HG03045 (cell line): ENCODE data around the gene AK1.
"Not testable (repeated sequence)": the region's sequence is repeated elsewhere in the genome, so short reads cannot be mapped to it uniquely, and the experiment has no call there.

Experiments
- ATAC-seq: cut with Tn5 transposase; IDR thresholded peaks from one replicate; pipeline ENCODE4 v1.9.1; 2021; ENCODE audit warnings: mild to moderate bottlenecking, moderate library complexity; ENCODE audit not compliant: unreplicated experiment

AK1 gene

GRCh38 chr9:127852829-127853228, 24.6 kb downstream of the AK1 start:
- no peak for ATAC-seq

- no peak for ATAC-seq
Observed at GRCh38 chr9:127850286-127850830, 27.1 kb downstream of the AK1 start.

GRCh38 chr9:127848756-127849504, 28.5 kb downstream of the AK1 start:
- ATAC-seq: no peak

GRCh38 chr9:127847833-127848755, 29.4 kb downstream of the AK1 start:
- no peak for ATAC-seq

GRCh38 chr9:127847178-127847510, 30.3 kb downstream of the AK1 start:
- no peak for ATAC-seq

GRCh38 chr9:127846443-127847177, 30.9 kb downstream of the AK1 start:
- no peak for ATAC-seq

- not testable (repeated sequence) for ATAC-seq
Observed at GRCh38 chr9:127845619-127846018, 31.9 kb downstream of the AK1 start.

- ATAC-seq: no peak
Observed at GRCh38 chr9:127844821-127845359, 32.6 kb downstream of the AK1 start.

GRCh38 chr9:127841087-127841835, 36.2 kb downstream of the AK1 start:
- no peak for ATAC-seq

- ATAC-seq: no peak
Observed at GRCh38 chr9:127838375-127839078, 38.9 kb downstream of the AK1 start.

GRCh38 chr9:127837346-127837745, 40.1 kb downstream of the AK1 start:
- ATAC-seq: no peak

- not testable (repeated sequence) for ATAC-seq
Observed at GRCh38 chr9:127836561-127836960, 40.9 kb downstream of the AK1 start.

- no peak for ATAC-seq
Observed at GRCh38 chr9:127835991-127836516, 41.4 kb downstream of the AK1 start.

- ATAC-seq: no peak
Observed at GRCh38 chr9:127833555-127833954, 43.9 kb downstream of the AK1 start.

GRCh38 chr9:127832248-127832647, 45.2 kb downstream of the AK1 start:
- ATAC-seq: no peak

- ATAC-seq: no peak
Observed at GRCh38 chr9:127829205-127829906, 48.1 kb downstream of the AK1 start.

- ATAC-seq: no peak
Observed at GRCh38 chr9:127828262-127829031, 49.0 kb downstream of the AK1 start.
